GM21576 (cell line): Measurements from ENCODE around the gene PLEKHN1.
"Not testable (repeated sequence)": the region's sequence is repeated elsewhere in the genome, so short reads cannot be mapped to it uniquely, and the experiment has no call there.

Experiments used
- ATAC-seq: cut with Tn5 transposase; IDR thresholded peaks from one replicate; pipeline ENCODE4 v1.9.1; 2021; ENCODE audit warnings: mild to moderate bottlenecking, moderate library complexity; ENCODE audit not compliant: unreplicated experiment

Gene PLEKHN1

GRCh38 chr1:991275-991674, 25.0 kb downstream of the PLEKHN1 start:
- ATAC-seq, result not testable (repeated sequence)

- no peak for ATAC-seq
These were observed 25.6 kb downstream of the PLEKHN1 start for GRCh38 chr1:991895-992294.

DNA sequence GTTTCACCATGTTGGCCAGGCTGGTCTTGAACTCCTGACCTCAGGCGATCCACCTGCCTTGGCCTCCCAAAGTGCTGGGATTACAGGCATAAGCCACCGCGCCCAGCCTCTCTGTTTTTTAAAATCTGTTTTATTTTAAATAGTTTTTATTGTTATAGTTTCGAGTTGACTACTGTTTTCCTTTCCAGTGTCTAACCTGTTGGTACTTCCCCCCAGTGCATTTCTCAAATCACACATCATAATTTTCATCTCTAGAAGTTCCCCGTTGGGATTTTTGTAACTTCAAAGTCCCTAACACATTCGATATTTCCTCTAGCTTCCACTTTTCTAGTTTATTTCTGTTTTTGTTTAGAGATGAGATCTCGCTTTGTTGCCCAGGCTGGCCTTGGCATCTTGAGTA, 26.1 kb downstream of the PLEKHN1 start:
- no peak for ATAC-seq

GRCh38 chr1:993379-993995, 27.2 kb downstream of the PLEKHN1 start:
- no peak for ATAC-seq

- ATAC-seq, result not testable (repeated sequence)
These were observed 28.3 kb downstream of the PLEKHN1 start for GRCh38 chr1:994546-994945.

DNA sequence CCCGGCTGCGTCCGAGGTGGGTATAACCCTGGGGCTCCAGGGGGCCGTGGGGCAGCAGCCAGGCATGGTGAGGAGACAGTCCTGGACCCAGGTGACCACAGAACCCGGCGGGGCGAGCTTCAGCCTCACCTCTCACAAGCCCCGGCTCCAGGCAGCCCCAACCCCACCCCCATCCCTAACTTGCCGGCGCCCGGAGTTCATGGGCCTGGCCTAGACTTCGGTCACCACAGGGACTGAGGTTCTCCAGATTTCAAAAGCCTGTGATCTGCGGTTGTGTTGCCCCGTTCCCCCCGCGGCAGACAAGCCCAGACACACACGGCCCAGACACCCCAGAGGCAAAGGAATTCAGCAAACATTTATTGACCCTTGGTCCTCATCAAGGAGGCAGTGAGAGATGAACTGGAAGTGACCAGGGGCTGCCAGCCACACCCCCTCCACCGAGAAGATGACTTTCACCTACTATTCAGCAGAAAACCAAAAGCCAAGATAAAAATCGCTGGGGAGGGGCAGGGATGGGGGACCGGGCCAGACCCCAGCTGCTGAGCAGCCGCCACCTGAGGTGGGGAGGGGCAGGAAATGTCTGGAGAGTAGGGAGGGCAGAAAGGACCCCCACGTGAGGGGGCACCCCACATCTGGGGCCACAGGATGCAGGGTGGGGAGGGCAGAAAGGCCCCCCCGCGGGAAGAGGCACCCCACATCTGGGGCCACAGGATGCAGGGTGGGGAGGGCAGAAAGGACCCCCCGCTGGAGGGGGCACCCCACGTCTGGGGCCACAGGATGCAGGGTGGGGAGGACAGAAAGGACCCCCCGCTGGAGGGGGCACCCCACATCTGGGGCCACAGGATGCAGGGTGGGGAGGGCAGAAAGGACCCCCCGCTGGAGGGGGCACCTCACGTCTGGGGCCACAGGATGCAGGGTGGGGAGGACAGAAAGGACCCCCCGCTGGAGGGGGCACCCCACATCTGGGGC, 29.7 kb downstream of the PLEKHN1 start:
- ATAC-seq, result no peak

DNA sequence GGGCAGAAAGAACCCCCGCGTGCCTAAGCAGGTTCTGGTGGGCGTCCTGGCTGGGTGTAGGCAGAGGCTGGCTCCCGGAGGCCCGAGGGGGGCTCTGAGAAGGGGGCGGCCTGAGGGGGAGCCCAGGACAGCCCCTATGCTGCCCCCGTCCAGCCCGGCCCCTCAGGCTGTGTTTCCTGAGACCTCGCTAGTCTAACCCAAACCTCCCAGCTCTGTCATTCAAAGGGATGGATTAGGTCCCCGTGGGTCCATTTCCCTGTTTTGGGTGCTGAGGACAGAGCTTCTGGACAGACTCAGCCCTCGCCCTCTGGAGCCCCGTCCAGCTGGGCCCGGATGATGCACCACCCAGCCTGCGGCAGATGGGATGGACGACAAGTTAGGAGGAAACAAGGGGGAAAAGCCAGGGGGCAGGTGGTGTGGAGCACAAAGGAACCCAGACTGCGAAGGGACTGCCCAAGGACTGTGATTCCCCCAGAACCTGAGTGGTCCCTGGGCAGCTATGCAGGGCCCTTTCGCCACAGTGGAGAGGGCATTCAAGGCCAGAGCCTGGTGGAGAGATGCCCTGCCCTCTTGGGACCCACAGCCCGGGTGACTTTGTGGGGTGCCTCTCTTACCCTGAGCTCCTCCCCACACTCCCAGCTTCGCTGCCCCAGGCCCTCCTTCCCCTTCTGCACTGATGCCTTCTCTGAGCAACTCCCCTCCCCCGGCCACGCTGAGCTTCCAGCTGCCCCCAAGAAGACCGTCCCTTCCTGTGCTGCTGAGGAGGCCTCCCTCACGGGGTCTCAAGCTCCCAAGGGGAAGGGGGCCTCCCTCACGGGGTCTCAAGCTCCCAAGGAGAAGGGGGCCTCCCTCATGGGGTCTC, 30.8 kb downstream of the PLEKHN1 start:
- ATAC-seq, result no peak

GRCh38 chr1:997713-997992, 31.4 kb downstream of the PLEKHN1 start:
- no peak for ATAC-seq

DNA sequence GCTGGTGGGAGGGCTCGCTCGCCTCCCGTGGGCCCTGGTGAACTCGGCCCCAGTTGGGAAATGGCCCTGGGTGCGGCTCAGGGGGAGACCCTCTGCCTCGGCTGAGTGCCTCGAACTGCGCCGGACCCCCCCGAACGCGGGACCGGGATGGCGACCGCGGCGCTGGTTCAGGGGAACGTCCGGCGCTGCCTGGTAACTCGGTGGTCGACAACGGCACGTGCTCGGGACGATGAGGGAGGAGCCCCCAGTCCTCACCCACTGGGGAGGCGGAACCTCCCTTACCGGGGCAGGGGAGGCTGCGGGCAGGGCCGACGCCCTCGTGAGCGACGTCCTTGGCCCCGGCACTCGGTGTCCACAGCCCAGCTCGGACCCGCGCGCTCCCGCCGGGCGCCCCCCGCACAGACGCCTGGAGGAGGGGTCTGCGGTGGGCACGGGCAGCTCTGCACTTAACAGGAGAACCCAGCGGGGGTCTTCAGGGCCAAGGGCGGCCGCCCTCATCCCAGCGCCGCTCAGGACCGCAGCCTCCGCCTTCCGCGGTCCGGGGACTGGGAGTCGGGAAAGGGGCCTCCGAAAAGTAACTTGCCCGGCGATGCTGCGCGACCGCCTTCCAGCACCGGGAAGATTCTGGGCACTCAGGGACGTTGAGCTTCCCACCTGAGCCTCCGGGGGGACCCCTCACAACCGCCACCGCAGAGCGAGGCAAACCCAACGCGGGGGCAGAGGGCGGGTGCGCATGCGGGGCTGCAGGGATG, 31.9 kb downstream of the PLEKHN1 start:
- ATAC-seq, result no peak

DNA sequence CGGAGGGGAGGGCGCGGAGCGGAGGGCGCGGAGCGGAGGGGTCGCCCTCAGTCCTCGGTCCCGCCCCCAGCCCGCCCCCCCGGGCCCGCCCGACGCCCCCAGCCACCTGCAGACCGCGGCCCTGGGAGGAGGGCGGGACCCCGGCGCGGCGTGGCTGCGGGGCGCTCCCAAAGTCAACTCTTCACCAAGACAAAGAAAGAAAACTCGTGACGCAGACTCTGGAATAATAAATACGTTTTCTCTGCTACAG, 32.4 kb downstream of the PLEKHN1 start:
- no peak for ATAC-seq

DNA sequence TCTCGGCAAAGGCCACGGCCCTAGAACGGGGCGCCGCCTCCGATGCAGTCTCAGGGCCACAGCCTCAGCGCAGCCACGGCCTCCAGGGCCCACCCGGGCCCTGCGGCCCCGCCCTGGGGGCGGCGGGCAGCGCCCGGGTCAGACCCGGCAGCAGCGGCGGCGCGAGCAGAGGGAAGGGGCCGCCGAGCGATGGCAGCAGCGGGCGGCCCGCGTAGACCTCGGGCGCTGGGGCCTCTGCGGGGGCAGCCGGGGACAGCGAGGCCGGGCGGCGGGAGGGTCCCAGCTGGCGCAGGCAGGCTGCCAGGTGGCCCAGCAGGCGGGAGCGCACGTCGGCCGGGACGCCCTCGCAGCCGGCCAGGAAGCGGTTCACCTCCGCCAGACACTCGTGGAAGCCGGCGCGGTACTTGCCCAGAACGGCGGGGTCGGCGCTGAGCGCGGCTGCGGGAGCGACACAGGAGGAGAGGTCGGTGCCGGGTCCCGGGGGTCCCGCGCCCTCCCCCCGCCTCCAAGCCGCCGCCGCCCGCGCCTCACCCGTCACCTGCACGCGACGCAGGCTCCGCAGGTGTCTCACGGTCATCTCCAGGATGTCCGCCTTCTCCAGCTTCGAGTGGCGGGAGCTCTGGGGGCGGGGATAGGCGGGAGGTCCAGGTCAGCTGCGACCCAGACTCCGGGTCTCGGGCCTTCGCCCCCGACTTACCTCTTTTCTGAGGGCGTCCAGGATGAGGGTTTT, 32.9 kb downstream of the PLEKHN1 start:
- ATAC-seq, result no peak

DNA sequence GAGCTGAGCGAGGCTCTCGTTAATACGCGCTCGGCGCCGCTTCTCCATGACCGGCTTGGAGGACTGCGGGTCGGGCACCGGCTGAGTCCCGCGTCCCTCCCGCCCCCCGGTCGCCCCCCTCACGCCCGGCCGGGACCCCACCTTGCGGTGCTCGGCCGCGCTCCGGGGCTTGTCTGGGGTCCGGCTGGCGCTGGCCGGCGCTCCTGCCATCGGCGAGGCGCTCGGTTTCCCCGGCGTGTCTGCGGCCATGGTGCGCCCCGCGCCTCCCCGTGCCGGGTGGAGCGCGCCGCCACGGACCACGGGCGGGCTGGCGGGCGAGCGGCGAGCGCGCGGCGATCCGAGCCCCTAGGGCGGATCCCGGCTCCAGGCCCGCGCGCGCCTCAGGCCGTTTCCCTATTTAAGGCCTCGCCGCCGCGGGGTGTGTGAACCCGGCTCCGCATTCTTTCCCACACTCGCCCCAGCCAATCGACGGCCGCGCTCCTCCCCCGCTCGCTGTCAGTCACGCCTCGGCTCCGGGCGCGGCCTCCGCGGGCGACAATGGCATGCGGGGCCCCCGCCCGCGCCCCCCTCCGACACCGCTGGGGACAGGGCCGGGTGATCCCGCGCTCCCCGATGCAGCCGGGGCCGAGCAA, 33.6 kb downstream of the PLEKHN1 start, which contains the start of gene HES4:
HES4 (minus strand) TSS at position 373 of the 632 bp plus-strand sequence; CDS start at position 249, 124 bp downstream.
- ATAC-seq, result no peak

DNA sequence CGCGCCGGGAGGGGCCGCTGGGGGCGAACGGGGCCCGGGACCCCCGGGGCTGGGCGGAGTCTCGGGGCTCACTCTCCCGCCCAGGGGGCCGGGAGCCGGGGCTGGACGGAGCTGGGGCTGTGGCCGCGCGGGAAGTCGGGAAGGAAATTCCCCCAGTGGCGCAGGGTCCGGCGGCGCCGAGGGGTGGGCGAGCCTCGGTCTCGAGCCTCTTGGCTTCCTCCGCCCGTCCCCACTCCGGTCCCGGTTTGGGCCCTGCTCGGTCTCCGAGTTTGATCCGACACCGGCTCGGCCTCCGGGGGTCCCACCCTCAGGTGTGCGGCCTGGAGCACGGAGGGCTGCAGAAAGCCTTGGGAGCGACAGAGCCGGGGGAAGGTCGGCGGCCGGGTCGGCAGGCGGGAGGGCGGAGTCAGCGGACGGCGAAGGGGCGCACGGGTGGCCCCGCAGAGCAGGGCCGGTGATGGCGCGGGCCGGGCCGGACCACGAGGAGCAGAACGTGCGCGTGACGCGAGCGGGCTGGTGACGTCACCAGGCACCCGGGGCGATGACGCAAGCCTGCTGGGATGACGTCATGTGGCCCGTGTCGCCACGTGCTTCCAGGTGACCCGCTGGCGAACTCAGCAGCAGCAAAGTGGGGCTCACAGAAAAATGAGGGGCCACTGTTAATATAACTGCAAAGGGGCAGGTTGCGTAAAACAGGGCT, 34.2 kb downstream of the PLEKHN1 start:
- no peak for ATAC-seq

- no peak for ATAC-seq
These were observed 34.9 kb downstream of the PLEKHN1 start for GRCh38 chr1:1001057-1001783.

DNA sequence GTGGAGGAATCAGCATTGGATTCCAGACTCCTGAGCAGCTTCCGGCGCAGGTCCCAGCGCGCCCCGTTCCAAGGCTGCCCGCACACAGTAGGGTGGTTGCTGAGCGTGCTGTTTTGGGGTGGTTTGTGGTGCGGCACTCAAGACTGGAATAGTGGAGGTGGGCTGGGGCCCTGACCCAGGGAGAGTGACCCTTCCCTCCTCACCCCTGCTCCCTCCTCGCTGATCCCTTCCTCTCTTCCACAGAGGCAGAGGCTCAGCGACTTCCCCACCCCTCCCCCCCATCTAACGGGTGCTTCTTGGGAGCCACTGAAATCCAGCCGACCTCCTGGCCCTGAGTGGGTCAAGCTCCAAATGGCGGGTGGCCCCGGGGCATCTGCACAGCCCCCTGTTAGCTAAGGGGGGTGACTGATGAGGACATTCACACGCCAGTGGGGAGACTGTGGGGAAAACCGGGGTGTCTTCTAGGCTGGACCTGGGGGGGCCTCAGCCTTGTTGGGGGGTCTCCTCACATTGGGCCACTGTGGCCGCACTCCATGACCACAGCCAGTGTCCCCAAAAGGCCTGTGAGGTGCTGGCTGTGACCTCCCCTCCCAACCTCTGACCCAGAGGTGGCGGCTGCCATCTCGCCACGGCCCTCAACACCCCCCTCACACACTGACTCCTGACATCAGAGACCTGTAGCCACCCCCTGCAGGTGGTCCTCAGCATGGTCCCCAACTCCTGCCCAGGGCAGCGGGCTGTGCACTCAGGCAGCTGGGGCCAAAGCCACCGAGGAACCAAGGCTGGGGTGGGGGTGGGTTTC, 37.5 kb downstream of the PLEKHN1 start:
- ATAC-seq, result no peak

GRCh38 chr1:1004420-1004779, 38.1 kb downstream of the PLEKHN1 start:
- ATAC-seq, result no peak

- ATAC-seq, result no peak
These were observed 38.8 kb downstream of the PLEKHN1 start for GRCh38 chr1:1004780-1005697.
